ENCODE measurements around the gene HIGD1C. TPM values are rescaled to one million over a fixed set of nuclear protein-coding genes. Genes with fewer than 3 reads are reported as not detected.
A peak's percentile ranks its signal among the peaks of the same experiment; 100 is the strongest.
"Not testable (repeated sequence)": the region's sequence is repeated elsewhere in the genome, so short reads cannot be mapped to it uniquely, and the experiment has no call there.

Gene HIGD1C
- polyA plus RNA-seq, 3 donors from 2014 or later: not detected

DNA sequence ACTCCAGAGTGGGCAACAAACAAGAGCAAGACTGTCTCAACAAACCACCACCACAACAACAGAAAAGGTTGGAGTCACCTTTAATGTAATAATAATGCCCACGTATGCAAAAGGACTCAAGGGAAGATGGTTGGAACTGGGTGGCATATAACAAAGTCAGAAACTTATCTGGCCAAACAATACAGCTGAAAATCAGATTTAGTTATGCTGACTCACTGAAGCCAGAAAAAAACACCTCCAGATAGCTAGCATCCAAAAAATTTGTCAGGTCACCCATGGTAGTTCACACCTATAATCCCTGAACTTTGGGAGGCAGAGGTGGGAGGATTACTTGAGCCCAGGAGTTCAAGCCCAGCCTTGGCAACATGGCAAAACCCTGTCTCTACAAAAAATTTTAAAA, 49.5 kb downstream of the HIGD1C start:
- no peaks in the 10 kb centered on the region for H3K27me3 Mint-ChIP-seq (ENCODE audit: low read depth in 3 of 3)
- no peak overlapping the region for H3K27ac Mint-ChIP-seq
- H3K4me3 Mint-ChIP-seq: no peak overlapping the region
- no peaks in the 10 kb centered on the region for H3K9me3 Mint-ChIP-seq
- no peak for DNase-seq
- no peaks in the 10 kb centered on the region for H3K4me1 Mint-ChIP-seq
- peaks cover 19 to 29% (median 20%) of the 10 kb centered on the region in 3 donors for H3K36me3 Mint-ChIP-seq

DNA sequence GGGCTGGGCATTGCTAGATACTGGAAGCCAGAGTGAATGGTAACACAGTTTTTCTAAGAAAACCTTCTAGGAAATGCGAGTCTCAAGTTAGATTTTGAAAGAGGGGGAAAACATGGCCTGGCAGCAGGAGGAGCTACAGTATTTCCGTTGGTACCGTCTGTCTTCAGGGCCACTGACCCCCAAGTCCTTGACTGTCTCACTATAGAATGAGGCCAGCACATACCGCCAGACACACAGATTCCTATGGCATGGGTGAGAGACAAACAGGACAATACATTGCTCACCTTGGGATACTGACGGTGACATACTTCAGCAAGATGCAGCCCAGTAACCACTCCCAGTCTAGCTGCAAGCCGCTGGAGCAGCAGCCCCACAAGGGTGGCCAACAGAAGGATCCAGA, 52.2 kb downstream of the HIGD1C start:
- H3K27ac Mint-ChIP-seq: peak overlapping the region in 3 of 6 donors; percentile 13 to 39 (median 19)
- no peak for DNase-seq
- H3K36me3 Mint-ChIP-seq: peaks cover 15 to 22% (median 16%) of the 10 kb centered on the region in 3 donors
- no peaks in the 10 kb centered on the region for H3K27me3 Mint-ChIP-seq (ENCODE audit: low read depth in 3 of 3)
- peaks cover 8 to 10% of the 10 kb centered on the region in 2 donors for H3K4me1 Mint-ChIP-seq
- no peaks in the 10 kb centered on the region for H3K9me3 Mint-ChIP-seq
- H3K4me3 Mint-ChIP-seq: no peak overlapping the region

DNA sequence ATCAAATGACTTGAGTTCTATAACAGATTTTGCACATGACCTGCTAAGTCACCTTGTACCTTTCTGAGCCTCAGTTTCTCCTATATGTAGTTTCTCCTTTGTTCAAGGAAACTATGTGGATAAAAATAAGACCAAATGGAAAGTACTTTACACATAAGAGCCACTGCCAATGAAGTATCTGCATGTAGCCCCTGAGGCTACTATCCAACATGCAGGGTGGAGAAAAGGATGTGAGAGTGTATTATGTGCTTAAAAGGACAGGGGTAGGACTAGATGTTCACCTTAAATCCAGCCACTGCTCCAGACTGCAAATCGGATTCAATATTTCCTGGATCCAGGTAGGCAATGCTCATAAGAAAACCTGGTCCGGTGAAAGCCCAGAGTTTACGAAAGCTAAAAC, 52.7 kb downstream of the HIGD1C start:
- Mint-ChIP-seq H3K9me3 (no peaks in the 10 kb centered on the region), H3K27ac (peak overlapping the region in 4 of 6 donors; percentile 13 to 75 (median 30)), H3K27me3 (ENCODE audit: low read depth in 3 of 3) (no peaks in the 10 kb centered on the region), H3K4me1 (peaks cover 8 to 12% of the 10 kb centered on the region in 2 donors), H3K36me3 (peaks cover 13 to 19% (median 15%) of the 10 kb centered on the region in 3 donors), H3K4me3 (no peak overlapping the region)
- no peak for DNase-seq

DNA sequence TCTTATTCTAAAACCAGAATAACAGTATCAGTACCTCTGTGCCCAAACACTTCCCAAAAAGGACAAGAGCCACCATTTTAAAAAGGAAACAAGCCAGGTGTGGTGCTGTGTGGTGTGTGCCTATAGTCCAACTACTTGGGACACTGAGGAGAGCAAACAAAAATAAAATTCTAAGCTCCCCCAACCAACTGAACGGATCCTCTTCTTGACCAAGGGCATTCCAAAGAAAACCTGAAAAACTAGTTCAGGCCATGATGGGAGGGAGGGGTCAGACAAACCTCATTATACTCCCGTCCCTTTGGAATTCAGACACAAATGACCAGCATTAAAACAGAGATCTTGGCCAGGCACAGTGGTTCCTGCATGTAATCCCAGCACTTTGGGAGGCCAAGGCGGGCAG, 53.3 kb downstream of the HIGD1C start:
- H3K27ac Mint-ChIP-seq: peak overlapping the region in 3 of 6 donors; percentile 12 to 18 (median 14)

DNA sequence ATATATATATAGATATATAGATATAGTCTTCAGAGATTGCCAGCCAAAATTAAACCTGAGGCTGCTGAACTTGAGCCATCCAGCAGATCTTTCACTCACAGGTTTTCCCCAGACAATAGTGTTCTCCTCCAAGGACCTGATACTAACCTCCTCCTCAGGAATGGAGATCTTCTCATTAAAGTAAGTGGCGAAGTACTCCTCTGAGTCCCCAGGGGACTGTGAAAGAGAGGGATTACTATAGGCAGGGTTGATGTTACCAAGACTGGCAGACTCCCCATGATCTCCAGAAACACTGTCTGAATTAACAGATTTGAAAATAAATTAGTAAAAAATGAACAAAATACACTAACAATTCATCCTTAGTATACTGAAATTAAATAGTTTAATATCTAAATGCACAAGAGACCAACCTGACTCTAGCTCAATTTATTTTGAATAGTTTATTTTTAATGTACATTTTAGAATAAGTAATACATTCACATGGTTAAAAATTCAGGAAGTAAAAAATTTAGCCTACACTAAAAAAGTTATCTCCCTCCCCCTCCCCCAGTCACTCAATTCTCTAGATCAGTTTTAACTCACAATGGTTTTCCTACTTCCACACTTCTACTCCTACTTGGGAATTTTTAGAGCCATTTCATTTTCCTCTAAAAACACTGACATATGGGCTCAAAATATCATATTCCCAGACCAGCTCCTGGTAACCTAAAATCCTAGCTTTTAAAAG, 56.1 kb downstream of the HIGD1C start:
- peaks cover 11 to 26% of the 10 kb centered on the region in 2 donors for H3K4me1 Mint-ChIP-seq
- H3K36me3 Mint-ChIP-seq: peaks cover 6 to 13% (median 7%) of the 10 kb centered on the region in 3 donors
- H3K9me3 Mint-ChIP-seq: no peaks in the 10 kb centered on the region
- no peaks in the 10 kb centered on the region for H3K27me3 Mint-ChIP-seq (ENCODE audit: low read depth in 3 of 3)
- peak overlapping the region in 2 of 6 donors; percentile 42 to 56 for H3K27ac Mint-ChIP-seq
- peak overlapping the region in 1 of 5 donors; percentile 28 for H3K4me3 Mint-ChIP-seq
- DNase-seq: no peak

More for the DNA sequence above, 53.3 kb downstream of the HIGD1C start:
- Mint-ChIP-seq H3K4me1 (peaks cover 9 to 17% of the 10 kb centered on the region in 2 donors), H3K4me3 (no peak overlapping the region), H3K27me3 (ENCODE audit: low read depth in 3 of 3) (no peaks in the 10 kb centered on the region), H3K9me3 (no peaks in the 10 kb centered on the region), H3K36me3 (peaks cover 7 to 13% (median 9%) of the 10 kb centered on the region in 3 donors)
- no peak for DNase-seq

DNA sequence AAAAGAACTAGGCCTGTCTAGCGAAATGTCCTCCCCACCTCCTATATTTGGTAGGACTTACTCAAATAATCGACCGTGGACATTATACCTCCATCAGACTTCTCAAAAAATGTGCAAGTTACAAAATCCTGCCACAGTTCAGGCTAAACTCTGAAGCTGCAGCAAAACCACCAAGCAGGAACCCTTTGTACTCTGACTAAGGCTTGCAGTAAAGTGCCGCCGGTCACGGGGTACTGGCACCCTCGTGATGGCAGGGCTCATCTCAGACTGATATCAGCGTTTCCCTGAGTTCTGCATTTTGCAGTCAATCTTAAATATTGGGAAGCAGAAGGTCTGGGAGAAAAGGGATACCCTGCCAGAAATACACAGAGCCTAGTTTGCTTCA, 56.7 kb downstream of the HIGD1C start:
- peak overlapping the region in 2 of 5 donors; percentile 28 to 29 for H3K4me3 Mint-ChIP-seq
- H3K27ac Mint-ChIP-seq: peak overlapping the region in 3 of 6 donors; percentile 42 to 79 (median 56)
- peaks cover 3 to 13% (median 6%) of the 10 kb centered on the region in 3 donors for H3K36me3 Mint-ChIP-seq
- peaks cover 11 to 26% of the 10 kb centered on the region in 2 donors for H3K4me1 Mint-ChIP-seq
- H3K9me3 Mint-ChIP-seq: no peaks in the 10 kb centered on the region
- DNase-seq: peak in 1 of 3 donors; percentile 12
- H3K27me3 Mint-ChIP-seq (ENCODE audit: low read depth in 3 of 3): no peaks in the 10 kb centered on the region

DNA sequence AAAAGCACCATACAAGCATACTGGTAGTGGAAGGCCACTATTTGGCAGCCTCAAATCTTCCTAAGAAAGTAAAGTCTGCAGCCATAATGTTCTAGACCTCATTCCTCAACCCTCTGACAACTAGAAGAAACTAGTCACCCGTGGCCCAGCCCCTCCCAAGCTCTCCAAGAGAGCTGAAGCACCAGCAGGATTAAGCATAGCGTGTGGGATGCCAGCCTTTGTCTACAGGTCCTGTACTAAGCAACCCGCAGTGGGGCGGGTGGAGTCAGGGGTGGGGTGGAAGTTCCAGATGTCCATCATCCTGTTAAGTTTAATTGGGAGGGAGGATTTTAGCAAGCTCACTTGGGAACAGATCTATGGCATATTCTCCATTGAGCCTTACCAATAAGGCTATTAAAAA, 59.6 kb downstream of the HIGD1C start:
- no peak for DNase-seq
- no peak overlapping the region for H3K27ac Mint-ChIP-seq
- H3K27me3 Mint-ChIP-seq (ENCODE audit: low read depth in 3 of 3): no peaks in the 10 kb centered on the region
- peaks cover 11 to 26% of the 10 kb centered on the region in 2 donors for H3K4me1 Mint-ChIP-seq
- H3K4me3 Mint-ChIP-seq: no peak overlapping the region
- peaks cover 0 to 2% (median 0%) of the 10 kb centered on the region in 3 donors for H3K36me3 Mint-ChIP-seq
- no peaks in the 10 kb centered on the region for H3K9me3 Mint-ChIP-seq

DNA sequence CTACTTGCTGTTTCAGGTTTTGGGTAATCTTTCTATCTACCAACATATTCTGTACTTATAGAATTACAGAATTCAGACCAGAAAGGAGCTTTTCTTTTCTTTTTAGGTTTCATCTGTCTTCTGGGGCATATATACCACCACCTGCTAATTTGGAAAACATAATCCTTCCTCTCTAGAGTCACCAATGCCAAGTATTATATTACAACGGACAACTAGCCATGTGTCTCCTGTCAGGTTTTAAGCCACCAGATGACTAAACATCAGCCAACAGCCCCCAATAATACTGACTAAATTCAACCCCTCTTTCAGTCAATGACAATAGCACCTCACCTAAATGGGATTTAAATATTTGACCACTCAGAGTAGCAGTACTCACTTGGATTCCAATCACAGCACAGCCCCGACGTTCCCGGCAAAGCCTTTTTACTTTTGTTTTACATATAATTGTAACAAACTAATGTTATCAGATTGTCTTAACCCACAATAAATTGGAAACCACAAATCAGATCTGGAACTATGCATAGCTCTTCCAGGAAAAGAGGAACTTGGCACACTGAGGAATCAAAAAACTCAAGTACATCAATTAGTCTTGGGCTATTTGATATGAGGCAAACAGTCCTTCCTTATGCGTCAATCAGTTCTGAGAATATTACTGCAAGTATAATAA, 60.4 kb downstream of the HIGD1C start:
- DNase-seq: no peak
- Mint-ChIP-seq H3K36me3 (no peaks in the 10 kb centered on the region), H3K4me3 (no peak overlapping the region), H3K4me1 (peaks cover 15 to 26% of the 10 kb centered on the region in 2 donors), H3K27me3 (ENCODE audit: low read depth in 3 of 3) (no peaks in the 10 kb centered on the region), H3K27ac (no peak overlapping the region), H3K9me3 (no peaks in the 10 kb centered on the region)

DNA sequence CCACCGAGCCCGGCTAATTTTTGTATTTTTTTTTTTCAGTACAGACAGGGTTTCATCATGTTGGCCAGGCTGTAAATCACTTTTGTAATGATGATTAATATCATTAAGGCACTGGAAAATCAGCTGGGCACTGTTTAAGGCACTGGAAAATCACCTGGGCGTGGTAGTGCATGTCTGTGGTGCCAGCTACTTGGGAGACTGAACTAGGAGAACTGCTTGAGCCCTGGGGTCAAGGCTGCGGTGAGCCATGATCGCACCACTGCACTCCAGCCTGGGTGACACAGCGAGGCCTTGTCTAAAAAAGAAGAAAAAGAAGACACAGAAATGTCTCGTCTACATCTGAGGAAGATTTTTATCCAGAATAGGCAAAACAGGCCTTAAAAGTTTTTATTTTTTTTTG, 61.1 kb downstream of the HIGD1C start:
- Mint-ChIP-seq H3K36me3 (no peaks in the 10 kb centered on the region), H3K27me3 (ENCODE audit: low read depth in 3 of 3) (no peaks in the 10 kb centered on the region), H3K27ac (no peak overlapping the region), H3K4me1 (peaks cover 16 to 26% of the 10 kb centered on the region in 2 donors), H3K4me3 (no peak overlapping the region), H3K9me3 (no peaks in the 10 kb centered on the region)
- DNase-seq: no peak

DNA sequence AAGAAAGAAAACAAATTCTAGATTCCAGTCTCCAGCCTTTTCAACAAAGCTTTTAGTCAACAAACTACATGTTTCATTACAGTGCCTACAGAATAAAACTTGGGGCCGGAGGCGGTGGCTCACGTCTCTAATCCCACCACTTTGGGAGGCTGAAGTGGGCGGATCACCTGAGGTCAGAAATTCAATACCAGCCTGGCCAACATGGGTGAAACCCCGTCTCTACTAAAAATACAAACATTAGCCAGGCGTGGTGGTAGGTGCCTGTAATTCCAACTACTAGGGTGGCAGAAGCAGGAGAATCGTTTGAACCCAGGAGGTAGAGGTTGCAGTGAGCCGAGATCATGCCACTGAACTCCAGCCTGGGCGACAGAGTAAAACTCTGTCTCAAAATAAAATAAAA, 62.1 kb downstream of the HIGD1C start:
- peaks cover 8 to 21% of the 10 kb centered on the region in 2 donors for H3K4me1 Mint-ChIP-seq
- not testable (repeated sequence) for DNase-seq; H3K27ac Mint-ChIP-seq; H3K4me3 Mint-ChIP-seq; H3K9me3 Mint-ChIP-seq; H3K27me3 Mint-ChIP-seq (ENCODE audit: low read depth in 3 of 3); H3K36me3 Mint-ChIP-seq

DNA sequence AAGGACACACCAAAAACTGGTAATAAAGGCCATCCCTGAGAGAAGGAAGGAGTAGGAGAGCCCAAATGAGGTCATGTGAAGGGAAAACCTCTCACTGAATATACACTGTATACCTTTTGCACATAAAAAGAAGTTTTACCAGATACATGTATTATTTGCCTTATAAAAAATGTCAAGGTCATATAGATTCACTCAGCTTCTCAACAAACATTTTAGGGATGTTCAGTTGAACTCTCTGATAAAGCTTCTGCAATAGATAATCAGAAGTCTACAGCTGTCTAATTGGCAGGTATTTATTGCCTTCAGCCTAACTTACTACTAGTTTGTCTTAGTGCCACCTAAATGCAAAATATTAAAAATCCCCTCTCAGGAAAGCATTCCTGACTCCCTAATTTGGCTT, 65.1 kb downstream of the HIGD1C start:
- Mint-ChIP-seq H3K4me3 (no peak overlapping the region), H3K4me1 (peaks cover 23 to 36% of the 10 kb centered on the region in 2 donors), H3K27ac (peak overlapping the region in 1 of 6 donors; percentile 41), H3K36me3 (no peaks in the 10 kb centered on the region), H3K27me3 (ENCODE audit: low read depth in 3 of 3) (peaks cover 0 to 1% (median 0%) of the 10 kb centered on the region in 3 donors), H3K9me3 (no peaks in the 10 kb centered on the region)
- DNase-seq: no peak

DNA sequence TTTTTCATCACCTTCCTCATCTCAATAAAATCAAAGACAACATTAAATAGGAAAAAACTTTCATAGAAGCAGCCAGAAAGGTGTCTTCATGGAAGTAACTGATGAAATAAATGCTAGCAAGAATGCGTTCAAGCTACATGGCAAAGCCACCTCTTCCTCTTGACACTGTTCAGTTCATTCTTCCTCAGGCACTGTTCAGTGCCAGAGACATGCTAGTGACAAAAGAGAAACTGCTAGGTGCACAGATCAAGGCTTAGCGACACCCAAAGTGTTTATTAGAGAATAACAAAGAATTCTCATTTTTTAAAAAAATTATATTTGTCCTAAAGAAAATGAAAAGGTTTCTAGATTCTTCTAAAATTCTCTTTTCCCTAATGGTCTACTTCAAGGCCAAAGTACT, 66.6 kb downstream of the HIGD1C start:
- Mint-ChIP-seq H3K27me3 (ENCODE audit: low read depth in 3 of 3) (peaks cover 0 to 1% (median 0%) of the 10 kb centered on the region in 3 donors), H3K4me3 (no peak overlapping the region), H3K9me3 (no peaks in the 10 kb centered on the region), H3K4me1 (peaks cover 26 to 35% of the 10 kb centered on the region in 2 donors), H3K27ac (peak overlapping the region in 1 of 6 donors; percentile 10), H3K36me3 (no peaks in the 10 kb centered on the region)
- DNase-seq: no peak

DNA sequence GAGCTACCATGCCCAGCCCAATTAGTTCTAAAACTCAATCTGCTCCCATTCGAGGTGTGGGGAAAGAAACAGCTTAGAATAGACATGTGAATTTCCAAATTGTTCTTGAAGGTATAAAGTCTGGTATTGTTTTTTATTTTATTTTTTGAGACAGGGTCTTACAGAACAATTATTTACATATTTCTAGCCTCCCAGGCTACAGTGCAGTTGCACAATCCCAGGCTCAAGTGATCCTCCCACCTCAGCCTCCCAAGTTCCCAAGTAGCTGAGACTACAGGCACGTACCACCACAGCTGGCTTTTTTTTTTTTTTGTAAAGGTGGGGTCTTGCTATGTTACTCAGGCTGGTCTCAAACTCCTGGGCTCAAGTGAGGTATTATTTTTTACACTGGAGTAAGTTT, 67.6 kb downstream of the HIGD1C start:
- no peaks in the 10 kb centered on the region for H3K9me3 Mint-ChIP-seq
- DNase-seq: no peak
- peaks cover 0 to 1% (median 0%) of the 10 kb centered on the region in 3 donors for H3K27me3 Mint-ChIP-seq (ENCODE audit: low read depth in 3 of 3)
- H3K27ac Mint-ChIP-seq: peak overlapping the region in 2 of 6 donors; percentile 36 to 89
- no peak overlapping the region for H3K4me3 Mint-ChIP-seq
- H3K36me3 Mint-ChIP-seq: no peaks in the 10 kb centered on the region
- peaks cover 35 to 45% of the 10 kb centered on the region in 2 donors for H3K4me1 Mint-ChIP-seq

Data from immature natural killer cell (primary cell).